Neural progenitor cell (in vitro differentiated cells): Measurements from ENCODE around the gene TMC7. TPM values are rescaled to one million over a fixed set of nuclear protein-coding genes. Genes with fewer than 3 reads are reported as not detected.
A peak's percentile ranks its signal among the peaks of the same experiment; 100 is the strongest.

ENCODE experiments used
- DNase-seq: peaks from one replicate; pipeline ENCODE4 v3.0.0-alpha.2; 2016; ENCODE audit warnings: low spot score
- H2AFZ ChIP-seq: fragments of 200-600 bp; sonication (generic); replicated peaks from 2 replicates; pipeline ENCODE4 v1.6.1; 2016; ENCODE audit warnings: antibody characterized with exemption
- H3F3A ChIP-seq: fragments of 200-600 bp; sonication (generic); 2 replicates; pipeline ENCODE4 v1.6.1; 2016; ENCODE audit warnings: antibody characterized with exemption, low read depth
- H3K27ac ChIP-seq: fragments of 200-600 bp; sonication (generic); 2 replicates; pipeline ENCODE4 v1.5.1; 2016; ENCODE audit warnings: mild to moderate bottlenecking
- H3K27me3 ChIP-seq: fragments of 200-600 bp; sonication (generic); 2 replicates; pipeline ENCODE4 v1.6.1; 2016; ENCODE audit warnings: mild to moderate bottlenecking, moderate library complexity
- H3K36me3 ChIP-seq: fragments of 200-600 bp; sonication (generic); 2 replicates; pipeline ENCODE4 v1.5.1; 2016
- H3K4me1 ChIP-seq: fragments of 200-600 bp; sonication (generic); 2 replicates; pipeline ENCODE4 v1.6.1; 2016; ENCODE audit warnings: mixed run types
- H3K4me2 ChIP-seq: fragments of 200-600 bp; sonication (generic); 2 replicates; pipeline ENCODE4 v1.6.1; 2016
- H3K4me3 ChIP-seq: fragments of 200-600 bp; sonication (generic); 2 replicates; pipeline ENCODE4 v1.5.1; 2016
- H3K79me2 ChIP-seq: fragments of 200-600 bp; sonication (generic); 2 replicates; pipeline ENCODE4 v1.6.1; 2016; ENCODE audit warnings: low read depth
- H3K9ac ChIP-seq: fragments of 200-600 bp; sonication (generic); 2 replicates; pipeline ENCODE4 v1.6.1; 2016
- H3K9me3 ChIP-seq: fragments of 200-600 bp; sonication (generic); 2 replicates; pipeline ENCODE4 v1.5.1; 2016; ENCODE audit warnings: low read depth
- H4K20me1 ChIP-seq: fragments of 200-600 bp; sonication (generic); 2 replicates; pipeline ENCODE4 v1.6.1; 2016; ENCODE audit warnings: low read depth
- H3K27ac Mint-ChIP-seq: 3 replicates; pipeline ENCODE4 v1.8.0; 2021; ENCODE audit warnings: mixed read lengths
- H3K27me3 Mint-ChIP-seq: 2 replicates; pipeline ENCODE4 v1.8.0; 2022; ENCODE audit warnings: low read depth, mild to moderate bottlenecking, inconsistent platforms, moderate library complexity, mixed read lengths; ENCODE audit not compliant: insufficient read depth
- H3K36me3 Mint-ChIP-seq: 3 replicates; pipeline ENCODE4 v1.8.0; 2021; ENCODE audit warnings: mixed read lengths
- H3K4me1 Mint-ChIP-seq: 3 replicates; pipeline ENCODE4 v1.8.0; 2021; ENCODE audit warnings: mixed read lengths
- H3K4me3 Mint-ChIP-seq: 3 replicates; pipeline ENCODE4 v1.8.0; 2021; ENCODE audit warnings: mild to moderate bottlenecking, moderate library complexity, mixed read lengths
- H3K9me3 Mint-ChIP-seq: 3 replicates; pipeline ENCODE4 v1.8.0; 2020; ENCODE audit warnings: mixed read lengths
- EZH2 ChIP-seq: fragments of 200-600 bp; sonication (generic); IDR thresholded peaks from 2 replicates; pipeline ENCODE4 v1.6.1; 2017; ENCODE audit warnings: antibody characterized with exemption, mild to moderate bottlenecking, moderate library complexity
- EZH2phosphoT487 ChIP-seq: fragments of 200-600 bp; sonication (generic); IDR thresholded peaks from 2 replicates; pipeline ENCODE4 v1.6.1; 2017; ENCODE audit warnings: antibody characterized with exemption
- total RNA-seq: library from RNA; depleted of rRNA; stranded (reverse); fragments of >200 nt; gene quantifications from 2 replicates; pipeline ENCODE4 v1.2.3, GENCODE V29; 2015; ENCODE audit warnings: low replicate concordance
- TF ChIP-seq, protein P1 (sequence below): fragments of 200-600 bp; sonication (generic); IDR thresholded peaks from 2 replicates; pipeline ENCODE4 v1.5.1; 2017; ENCODE audit warnings: antibody characterized with exemption, mild to moderate bottlenecking

Gene TMC7
- total RNA-seq, 1 donor from 2014 or later: 8.2 TPM

DNA sequence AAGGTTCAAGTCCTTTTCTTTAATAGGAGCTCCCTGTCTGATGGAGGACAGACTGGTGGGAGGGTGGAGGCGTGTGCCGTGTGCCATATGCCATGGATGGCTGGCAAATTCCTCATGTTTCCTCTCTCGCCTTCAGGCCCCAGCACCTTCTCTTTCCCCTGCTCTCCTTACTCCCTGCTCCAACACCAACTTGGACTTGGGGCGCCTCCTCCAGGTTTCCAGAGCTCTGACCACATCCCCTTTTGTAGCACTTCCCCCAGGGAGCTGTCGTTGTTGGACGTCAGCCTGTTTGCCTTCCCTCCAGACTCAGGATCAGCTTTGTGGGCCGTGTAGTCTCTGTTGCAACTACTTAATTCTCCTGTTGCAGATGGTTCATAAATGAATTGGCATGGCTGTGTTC is 30.7 kb downstream of the TMC7 start:
- no peaks in the 10 kb centered on the region for H4K20me1 ChIP-seq
- TF ChIP-seq EZH2phosphoT487 (no peak), EZH2 (no peak)
- TF ChIP-seq, protein P1, sequence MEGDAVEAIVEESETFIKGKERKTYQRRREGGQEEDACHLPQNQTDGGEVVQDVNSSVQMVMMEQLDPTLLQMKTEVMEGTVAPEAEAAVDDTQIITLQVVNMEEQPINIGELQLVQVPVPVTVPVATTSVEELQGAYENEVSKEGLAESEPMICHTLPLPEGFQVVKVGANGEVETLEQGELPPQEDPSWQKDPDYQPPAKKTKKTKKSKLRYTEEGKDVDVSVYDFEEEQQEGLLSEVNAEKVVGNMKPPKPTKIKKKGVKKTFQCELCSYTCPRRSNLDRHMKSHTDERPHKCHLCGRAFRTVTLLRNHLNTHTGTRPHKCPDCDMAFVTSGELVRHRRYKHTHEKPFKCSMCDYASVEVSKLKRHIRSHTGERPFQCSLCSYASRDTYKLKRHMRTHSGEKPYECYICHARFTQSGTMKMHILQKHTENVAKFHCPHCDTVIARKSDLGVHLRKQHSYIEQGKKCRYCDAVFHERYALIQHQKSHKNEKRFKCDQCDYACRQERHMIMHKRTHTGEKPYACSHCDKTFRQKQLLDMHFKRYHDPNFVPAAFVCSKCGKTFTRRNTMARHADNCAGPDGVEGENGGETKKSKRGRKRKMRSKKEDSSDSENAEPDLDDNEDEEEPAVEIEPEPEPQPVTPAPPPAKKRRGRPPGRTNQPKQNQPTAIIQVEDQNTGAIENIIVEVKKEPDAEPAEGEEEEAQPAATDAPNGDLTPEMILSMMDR: no peak
- Mint-ChIP-seq H3K4me1 (no peaks in the 10 kb centered on the region), H3K4me3 (no peak overlapping the region), H3K9me3 (peaks cover 9% of the 10 kb centered on the region), H3K27me3 (no peaks in the 10 kb centered on the region), H3K27ac (peak overlapping the region; percentile 47), H3K36me3 (peaks cover 17% of the 10 kb centered on the region)
- peaks cover 4% of the 10 kb centered on the region for H3F3A ChIP-seq
- no peaks in the 10 kb centered on the region for H3K36me3 ChIP-seq
- H3K27ac ChIP-seq: no peak overlapping the region
- H3K9ac ChIP-seq: no peak overlapping the region
- no peaks in the 10 kb centered on the region for H3K27me3 ChIP-seq
- no peak overlapping the region for H3K4me2 ChIP-seq
- no peak overlapping the region for H3K4me3 ChIP-seq
- no peaks in the 10 kb centered on the region for H3K9me3 ChIP-seq
- H3K79me2 ChIP-seq: no peaks in the 10 kb centered on the region
- H2AFZ ChIP-seq: no peak overlapping the region
- DNase-seq: no peak
- no peaks in the 10 kb centered on the region for H3K4me1 ChIP-seq

DNA sequence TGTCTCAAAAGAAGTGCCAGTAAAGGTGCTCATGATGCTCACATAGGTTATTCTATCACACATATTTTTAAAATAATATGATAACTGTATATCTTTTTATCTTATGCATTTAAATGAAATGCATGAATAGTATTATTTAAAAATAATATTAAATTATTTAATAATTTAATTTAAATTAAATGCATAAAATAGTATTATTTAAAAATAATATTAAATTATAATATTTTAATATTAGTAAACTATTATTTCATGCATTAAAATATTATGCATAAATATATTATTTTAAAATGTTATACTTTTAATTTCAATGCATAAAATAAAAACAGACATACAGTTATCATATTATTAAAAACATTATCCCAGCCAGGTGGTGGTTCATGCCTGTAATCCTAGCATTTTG is 33.4 kb downstream of the TMC7 start:
- no peak overlapping the region for H3K9ac ChIP-seq
- no peak for DNase-seq
- no peaks in the 10 kb centered on the region for H4K20me1 ChIP-seq
- H3K9me3 ChIP-seq: no peaks in the 10 kb centered on the region
- no peak for TF ChIP-seq EZH2phosphoT487
- TF ChIP-seq, protein P1: no peak
- TF ChIP-seq EZH2: no peak
- H3K36me3 Mint-ChIP-seq: peaks cover 18% of the 10 kb centered on the region
- no peaks in the 10 kb centered on the region for H3K79me2 ChIP-seq
- no peaks in the 10 kb centered on the region for H3K27me3 Mint-ChIP-seq
- H3K27me3 ChIP-seq: no peaks in the 10 kb centered on the region
- no peak overlapping the region for H3K4me2 ChIP-seq
- no peak overlapping the region for H2AFZ ChIP-seq
- no peak overlapping the region for H3K27ac Mint-ChIP-seq
- H3F3A ChIP-seq: peaks cover 4% of the 10 kb centered on the region
- no peak overlapping the region for H3K4me3 ChIP-seq
- no peak overlapping the region for H3K4me3 Mint-ChIP-seq
- no peaks in the 10 kb centered on the region for H3K4me1 Mint-ChIP-seq
- H3K9me3 Mint-ChIP-seq: no peaks in the 10 kb centered on the region
- no peaks in the 10 kb centered on the region for H3K4me1 ChIP-seq
- H3K27ac ChIP-seq: no peak overlapping the region
- H3K36me3 ChIP-seq: peaks cover 5% of the 10 kb centered on the region

DNA sequence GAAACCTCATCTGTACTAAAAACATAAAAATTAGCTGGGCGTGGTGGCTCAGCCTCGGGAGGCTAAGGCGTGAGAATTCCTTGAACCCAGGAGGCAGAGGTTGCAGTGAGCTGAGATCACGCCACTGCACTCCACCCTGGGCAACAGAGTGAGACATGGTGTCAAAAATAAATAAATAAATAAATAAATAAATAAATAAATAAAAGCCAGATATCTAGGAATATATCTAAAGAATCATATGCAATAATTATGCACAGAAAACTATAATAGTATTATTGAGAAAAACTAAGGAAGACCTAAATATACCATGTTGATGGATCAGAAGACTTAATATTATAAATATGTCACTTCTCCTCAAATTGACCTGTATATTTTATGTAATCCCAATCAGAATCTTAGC is 37.0 kb downstream of the TMC7 start:
- Histone ChIP-seq H3K4me1 (no peaks in the 10 kb centered on the region), H3K4me3 (no peak overlapping the region), H2AFZ (no peak overlapping the region), H4K20me1 (no peaks in the 10 kb centered on the region), H3K79me2 (no peaks in the 10 kb centered on the region), H3K9me3 (no peaks in the 10 kb centered on the region), H3K27ac (no peak overlapping the region), H3K9ac (no peak overlapping the region), H3F3A (peaks cover 4% of the 10 kb centered on the region), H3K27me3 (no peaks in the 10 kb centered on the region), H3K4me2 (no peak overlapping the region), H3K36me3 (peaks cover 5% of the 10 kb centered on the region)
- no peaks in the 10 kb centered on the region for H3K27me3 Mint-ChIP-seq
- no peak for DNase-seq
- H3K4me3 Mint-ChIP-seq: no peak overlapping the region
- no peak overlapping the region for H3K27ac Mint-ChIP-seq
- TF ChIP-seq, protein P1: no peak
- no peak for TF ChIP-seq EZH2phosphoT487
- no peak for TF ChIP-seq EZH2
- no peaks in the 10 kb centered on the region for H3K9me3 Mint-ChIP-seq
- peaks cover 20% of the 10 kb centered on the region for H3K36me3 Mint-ChIP-seq
- H3K4me1 Mint-ChIP-seq: no peaks in the 10 kb centered on the region
